Esophagus mucosa (tissue), 1 donor: ENCODE measurements around the gene HUNK. TPM values are rescaled to one million over a fixed set of nuclear protein-coding genes. Genes with fewer than 3 reads are reported as not detected.

Source experiments
- ATAC-seq: fragments of 200-7000 bp; cut with Tn5 transposase; one replicate; pipeline ENCODE4 v1.9.1; 2020
- total RNA-seq: library from RNA; stranded (reverse); gene quantifications from one replicate; pipeline ENCODE4 v1.2.4, GENCODE V29; 2023
- donor health status: DM: yes; HTN: yes; CAD: no.

Gene HUNK
- total RNA-seq, 1 donor from 2014 or later: 0.92 TPM

GRCh38 chr21:31898933-31899630 is 26.3 kb downstream of the HUNK start:
- ATAC-seq: peak; percentile 43

GRCh38 chr21:31900121-31900895 is 27.5 kb downstream of the HUNK start:
- no peak for ATAC-seq

- no peak for ATAC-seq
Measured at GRCh38 chr21:31901315-31901714, 28.5 kb downstream of the HUNK start.

GRCh38 chr21:31902438-31902837 is 29.6 kb downstream of the HUNK start:
- ATAC-seq: no peak

- ATAC-seq: no peak
Measured at GRCh38 chr21:31903896-31904295, 31.1 kb downstream of the HUNK start.

GRCh38 chr21:31905503-31906451 is 33.0 kb downstream of the HUNK start:
- no peak for ATAC-seq

- ATAC-seq: peak; percentile 87
Measured at GRCh38 chr21:31908106-31909031, 35.5 kb downstream of the HUNK start.

- no peak for ATAC-seq
Measured at GRCh38 chr21:31909153-31910073, 36.6 kb downstream of the HUNK start.

GRCh38 chr21:31910074-31910470 is 37.3 kb downstream of the HUNK start:
- no peak for ATAC-seq

- ATAC-seq: peak; percentile 36
Measured at GRCh38 chr21:31911138-31911907, 38.5 kb downstream of the HUNK start.

GRCh38 chr21:31912501-31912900 is 39.7 kb downstream of the HUNK start:
- no peak for ATAC-seq

- no peak for ATAC-seq
Measured at GRCh38 chr21:31913182-31913608, 40.4 kb downstream of the HUNK start.

- no peak for ATAC-seq
Measured at GRCh38 chr21:31914472-31914871, 41.7 kb downstream of the HUNK start.

- no peak for ATAC-seq
Measured at GRCh38 chr21:31915566-31915965, 42.7 kb downstream of the HUNK start.

- no peak for ATAC-seq
Measured at GRCh38 chr21:31917108-31917507, 44.3 kb downstream of the HUNK start.

GRCh38 chr21:31918250-31918775 is 45.5 kb downstream of the HUNK start:
- ATAC-seq: no peak

GRCh38 chr21:31920275-31920674 is 47.5 kb downstream of the HUNK start:
- no peak for ATAC-seq

GRCh38 chr21:31921079-31921478 is 48.3 kb downstream of the HUNK start:
- ATAC-seq: peak; percentile 15

- ATAC-seq: no peak
Measured at GRCh38 chr21:31922881-31923280, 50.1 kb downstream of the HUNK start.

- ATAC-seq: no peak
Measured at GRCh38 chr21:31923756-31924155, 50.9 kb downstream of the HUNK start.
